Suprapubic skin (tissue), 3 donors: ENCODE measurements around the gene PCNX1.

Source experiments
- CTCF ChIP-seq, 2 donors: fragments of 200-600 bp in 1 of 2; fragments of 450-650 bp in 1 of 2; sonication (generic) in 1 of 2; IDR thresholded peaks; one replicate each; pipeline ENCODE4 v1.5.1; 2016 to 2019; ENCODE audit warnings: antibody characterized with exemption in 2 of 2, mild to moderate bottlenecking in 1 of 2, moderate library complexity in 1 of 2
- POLR2A ChIP-seq, 2 donors: fragments of 450-650 bp; IDR thresholded peaks; one replicate each; pipeline ENCODE4 v1.6.1; 2017; ENCODE audit warnings: antibody characterized with exemption in 2 of 2, mild to moderate bottlenecking in 2 of 2, moderate library complexity in 2 of 2

DNA sequence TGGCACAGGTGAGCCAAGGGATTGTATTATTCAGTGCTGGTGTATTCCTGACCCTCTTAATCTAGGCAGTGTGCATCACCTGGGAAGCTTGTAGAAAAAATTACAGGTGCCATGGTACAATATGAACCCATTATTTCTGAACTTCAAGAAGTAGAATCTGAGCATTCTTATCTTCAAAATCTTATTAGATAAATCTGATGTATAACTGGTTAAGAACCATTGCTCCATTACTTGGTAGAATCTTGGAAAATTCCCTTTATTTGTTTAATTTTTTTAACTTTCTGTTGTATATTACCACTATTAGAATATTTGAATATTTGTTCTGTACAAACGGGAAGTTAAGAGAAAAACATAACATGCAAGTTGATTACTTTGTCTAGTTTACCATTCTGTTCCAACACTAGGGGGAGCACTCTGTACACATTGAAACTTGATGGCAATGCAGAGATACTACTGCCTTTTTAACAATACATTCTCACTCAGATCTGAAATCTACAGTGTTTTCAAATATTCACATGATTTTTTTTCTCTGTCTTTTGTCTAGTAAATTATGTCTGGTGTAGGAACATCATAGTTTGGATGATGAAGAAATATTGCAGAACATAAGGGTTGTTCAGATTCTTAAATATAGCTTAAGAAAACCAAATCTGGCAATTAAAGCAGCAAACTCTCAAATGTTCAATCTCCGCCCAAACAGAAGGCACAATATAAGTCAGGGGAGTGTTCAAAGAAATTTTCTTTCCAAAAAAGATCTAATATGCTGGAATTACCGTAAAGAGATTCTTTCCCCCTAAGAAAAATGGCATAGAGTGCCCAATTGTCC is 196.6 kb downstream of the PCNX1 start:
- TF ChIP-seq CTCF (IDR thresholded peaks at IDR 0.05) (peak; percentile 29 to 68), POLR2A (IDR thresholded peaks at IDR 0.05) (no peak)
